Tibial nerve (tissue), 4 donors: ENCODE measurements around the gene CRB2. TPM values are rescaled to one million over a fixed set of nuclear protein-coding genes. Genes with fewer than 3 reads are reported as not detected.

Experiments used
- DNase-seq, 2 donors: peaks; one replicate each; pipeline ENCODE4 v3.0.0-alpha.2; 2019; ENCODE audit warnings: low spot score in 2 of 2
- H3K27ac ChIP-seq, 4 donors: fragments of 200-600 bp; sonication (generic) in 3 of 4; one replicate each; pipeline ENCODE4 v1.5.1; 2017 to 2019; ENCODE audit warnings: mild to moderate bottlenecking in 1 of 4
- H3K27me3 ChIP-seq, 2 donors: fragments of 200-600 bp; sonication (generic) in 1 of 2; one replicate each; pipeline versions ENCODE4 v1.5.1 to v1.6.0; 2017 to 2019
- H3K36me3 ChIP-seq, 3 donors: fragments of 200-600 bp; sonication (generic); one replicate each; pipeline ENCODE4 v1.5.1; 2018 to 2019
- H3K4me1 ChIP-seq, 4 donors: fragments of 200-600 bp; sonication (generic) in 3 of 4; one replicate each; pipeline ENCODE4 v1.5.1; 2017 to 2019
- H3K4me3 ChIP-seq, 4 donors: fragments of 200-600 bp; sonication (generic) in 3 of 4; one replicate each; pipeline ENCODE4 v1.5.1; 2017 to 2019; ENCODE audit warnings: mild to moderate bottlenecking in 1 of 4, moderate library complexity in 1 of 4
- H3K9me3 ChIP-seq, 4 donors: fragments of 200-600 bp; sonication (generic) in 3 of 4; one replicate each; pipeline ENCODE4 v1.5.1; 2017 to 2019
- EP300 ChIP-seq, 2 donors: sonication (generic); formaldehyde crosslinking; IDR thresholded peaks; one replicate each; pipeline ENCODE4 v1.6.1; 2017; ENCODE audit warnings: antibody characterized with exemption in 2 of 2, mild to moderate bottlenecking in 1 of 2
- POLR2A ChIP-seq, 2 donors: fragments of 450-650 bp; IDR thresholded peaks; one replicate each; pipeline ENCODE4 v1.6.1; 2017; ENCODE audit warnings: antibody characterized with exemption in 2 of 2, mild to moderate bottlenecking in 2 of 2, moderate library complexity in 2 of 2
- WGBS, 2 donors: methylation state at CpG; one replicate each; pipeline ENCODE4 v1.1.5; 2018; 5-methylcytosine and 5-hydroxymethylcytosine counted together
- total RNA-seq, 4 donors: library from RNA; depleted of rRNA; stranded (reverse); fragments of >200 nt; gene quantifications; one replicate each; pipeline ENCODE4 v1.1.0, GENCODE V29; 2016
- TF ChIP-seq, protein P1 (sequence below), 5 experiments: fragments of 200-600 bp in 3 of 5; fragments of 450-650 bp in 2 of 5; sonication (generic) in 3 of 5; IDR thresholded peaks; one replicate each; pipeline ENCODE4 v1.5.1; 2016 to 2019; ENCODE audit warnings: antibody characterized with exemption in 5 of 5, mild to moderate bottlenecking in 3 of 5, moderate library complexity in 2 of 5

CRB2 gene
- total RNA-seq, 4 donors from 2014 or later, result under 0.01 to 0.44 TPM; not detected in 2

DNA sequence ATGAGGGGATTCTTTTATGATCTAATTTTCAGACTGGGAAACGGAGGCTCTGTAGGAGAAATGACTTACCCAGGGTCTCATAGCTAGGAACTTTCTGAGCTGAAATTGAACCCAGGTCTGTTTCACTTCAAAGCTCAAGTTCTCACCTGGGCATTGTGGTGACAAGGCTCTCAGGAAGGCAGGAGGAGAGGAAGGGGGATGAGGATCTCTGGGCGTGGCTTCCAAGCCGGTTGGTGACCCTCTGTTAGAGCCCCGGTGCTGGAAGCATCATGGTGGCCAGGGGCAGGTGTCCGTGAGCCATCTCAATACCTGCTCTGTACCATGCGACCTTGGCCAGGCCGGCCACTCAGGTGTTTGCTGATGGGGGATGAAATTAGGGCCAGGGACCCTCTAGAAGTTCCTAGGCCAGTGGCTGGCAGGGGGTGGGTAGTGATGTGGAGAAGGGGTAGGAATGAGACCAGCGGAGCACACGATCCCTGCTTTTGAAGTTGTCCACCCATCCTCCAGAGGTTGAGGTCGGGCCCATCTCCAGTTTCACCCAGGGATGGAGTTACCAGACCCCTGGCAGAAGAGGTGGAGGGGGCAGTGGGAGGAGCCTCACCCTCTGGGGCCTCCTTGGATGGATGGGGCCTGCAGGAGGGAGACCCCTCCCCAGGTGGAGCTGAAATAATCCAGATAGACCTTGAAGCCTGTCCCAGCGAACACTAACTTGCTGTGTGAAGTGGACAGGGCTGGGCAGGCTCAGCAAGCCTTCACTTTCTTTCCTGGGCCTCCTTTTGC, 5.9 kb downstream of the CRB2 start:
- Histone ChIP-seq H3K27me3 (no peaks in the 10 kb centered on the region), H3K4me3 (no peak overlapping the region), H3K9me3 (no peaks in the 10 kb centered on the region), H3K4me1 (peaks cover 0 to 29% (median 0%) of the 10 kb centered on the region in 4 donors), H3K27ac (no peak overlapping the region), H3K36me3 (no peaks in the 10 kb centered on the region)
- DNase-seq, result no peak
- TF ChIP-seq, protein P1, sequence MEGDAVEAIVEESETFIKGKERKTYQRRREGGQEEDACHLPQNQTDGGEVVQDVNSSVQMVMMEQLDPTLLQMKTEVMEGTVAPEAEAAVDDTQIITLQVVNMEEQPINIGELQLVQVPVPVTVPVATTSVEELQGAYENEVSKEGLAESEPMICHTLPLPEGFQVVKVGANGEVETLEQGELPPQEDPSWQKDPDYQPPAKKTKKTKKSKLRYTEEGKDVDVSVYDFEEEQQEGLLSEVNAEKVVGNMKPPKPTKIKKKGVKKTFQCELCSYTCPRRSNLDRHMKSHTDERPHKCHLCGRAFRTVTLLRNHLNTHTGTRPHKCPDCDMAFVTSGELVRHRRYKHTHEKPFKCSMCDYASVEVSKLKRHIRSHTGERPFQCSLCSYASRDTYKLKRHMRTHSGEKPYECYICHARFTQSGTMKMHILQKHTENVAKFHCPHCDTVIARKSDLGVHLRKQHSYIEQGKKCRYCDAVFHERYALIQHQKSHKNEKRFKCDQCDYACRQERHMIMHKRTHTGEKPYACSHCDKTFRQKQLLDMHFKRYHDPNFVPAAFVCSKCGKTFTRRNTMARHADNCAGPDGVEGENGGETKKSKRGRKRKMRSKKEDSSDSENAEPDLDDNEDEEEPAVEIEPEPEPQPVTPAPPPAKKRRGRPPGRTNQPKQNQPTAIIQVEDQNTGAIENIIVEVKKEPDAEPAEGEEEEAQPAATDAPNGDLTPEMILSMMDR (IDR thresholded peaks at IDR 0.05), result no peak
- TF ChIP-seq POLR2A (IDR thresholded peaks at IDR 0.05), result no peak
- TF ChIP-seq EP300 (IDR thresholded peaks at IDR 0.05), result no peak
- WGBS, 2 donors, result 52 to 57% methylated on average over 11 of the region's 11 CpGs

DNA sequence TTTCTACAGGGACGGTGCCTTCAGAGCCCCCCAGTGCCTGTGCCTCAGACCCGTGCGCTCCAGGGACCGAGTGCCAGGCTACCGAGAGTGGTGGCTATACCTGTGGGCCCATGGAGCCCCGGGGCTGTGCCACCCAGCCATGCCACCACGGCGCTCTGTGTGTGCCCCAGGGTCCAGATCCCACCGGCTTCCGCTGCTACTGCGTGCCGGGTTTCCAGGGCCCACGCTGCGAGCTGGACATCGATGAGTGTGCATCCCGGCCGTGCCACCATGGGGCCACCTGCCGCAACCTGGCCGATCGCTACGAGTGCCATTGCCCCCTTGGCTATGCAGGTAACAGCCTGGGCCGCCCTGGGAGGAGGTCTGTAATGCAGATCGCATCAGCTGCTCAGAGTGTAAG, 6.9 kb downstream of the CRB2 start:
- WGBS, 2 donors, result 90 to 94% methylated on average over 22 to 23 of the region's 23 CpGs
- H3K4me3 ChIP-seq, result no peak overlapping the region
- no peaks in the 10 kb centered on the region for H3K9me3 ChIP-seq
- peaks cover 0 to 22% (median 0%) of the 10 kb centered on the region in 4 donors for H3K4me1 ChIP-seq
- no peak for TF ChIP-seq POLR2A (IDR thresholded peaks at IDR 0.05)
- TF ChIP-seq, protein P1 (IDR thresholded peaks at IDR 0.05), result no peak
- TF ChIP-seq EP300 (IDR thresholded peaks at IDR 0.05), result no peak
- H3K27me3 ChIP-seq, result peaks cover 0 to 3% of the 10 kb centered on the region in 2 donors
- H3K27ac ChIP-seq, result no peak overlapping the region
- no peaks in the 10 kb centered on the region for H3K36me3 ChIP-seq
- no peak for DNase-seq

DNA sequence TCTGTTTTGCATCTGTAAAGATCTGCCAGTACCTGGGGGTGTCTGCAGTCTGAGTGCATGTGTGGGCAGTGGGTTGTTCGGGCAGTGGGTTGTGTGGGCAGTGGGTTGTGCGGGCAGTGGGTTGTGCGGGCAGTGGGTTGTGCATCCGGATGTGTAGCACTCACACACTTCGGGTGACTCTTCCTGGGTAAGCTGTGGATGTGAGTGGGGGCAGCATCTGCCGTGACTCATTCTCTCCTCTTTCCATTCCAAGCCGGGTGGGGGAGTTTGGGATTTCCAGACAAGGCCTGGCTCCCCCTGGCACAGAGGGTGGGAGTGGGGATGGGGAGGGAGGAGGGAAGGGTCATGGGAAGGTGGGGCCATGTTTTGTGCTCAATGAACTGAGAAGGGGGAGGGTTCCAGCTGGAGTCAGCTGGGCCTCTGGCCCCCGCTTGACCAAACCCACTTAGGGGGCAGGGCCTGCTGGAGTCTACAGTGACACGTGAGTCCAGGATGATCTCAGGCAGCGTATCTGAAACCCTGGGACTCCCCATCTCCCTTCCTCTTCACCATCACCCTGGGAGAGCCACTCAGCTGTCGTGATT, 8.3 kb downstream of the CRB2 start:
- no peaks in the 10 kb centered on the region for H3K9me3 ChIP-seq
- 40 to 57% methylated on average over 11 of the region's 11 CpGs for WGBS, 2 donors
- H3K27ac ChIP-seq, result no peak overlapping the region
- peaks cover 0 to 18% of the 10 kb centered on the region in 2 donors for H3K27me3 ChIP-seq
- no peaks in the 10 kb centered on the region for H3K36me3 ChIP-seq
- H3K4me1 ChIP-seq, result peaks cover 0 to 25% (median 0%) of the 10 kb centered on the region in 4 donors
- no peak for TF ChIP-seq EP300 (IDR thresholded peaks at IDR 0.05)
- TF ChIP-seq, protein P1 (IDR thresholded peaks at IDR 0.05), result no peak
- TF ChIP-seq POLR2A (IDR thresholded peaks at IDR 0.05), result no peak
- no peak for DNase-seq
- no peak overlapping the region for H3K4me3 ChIP-seq

DNA sequence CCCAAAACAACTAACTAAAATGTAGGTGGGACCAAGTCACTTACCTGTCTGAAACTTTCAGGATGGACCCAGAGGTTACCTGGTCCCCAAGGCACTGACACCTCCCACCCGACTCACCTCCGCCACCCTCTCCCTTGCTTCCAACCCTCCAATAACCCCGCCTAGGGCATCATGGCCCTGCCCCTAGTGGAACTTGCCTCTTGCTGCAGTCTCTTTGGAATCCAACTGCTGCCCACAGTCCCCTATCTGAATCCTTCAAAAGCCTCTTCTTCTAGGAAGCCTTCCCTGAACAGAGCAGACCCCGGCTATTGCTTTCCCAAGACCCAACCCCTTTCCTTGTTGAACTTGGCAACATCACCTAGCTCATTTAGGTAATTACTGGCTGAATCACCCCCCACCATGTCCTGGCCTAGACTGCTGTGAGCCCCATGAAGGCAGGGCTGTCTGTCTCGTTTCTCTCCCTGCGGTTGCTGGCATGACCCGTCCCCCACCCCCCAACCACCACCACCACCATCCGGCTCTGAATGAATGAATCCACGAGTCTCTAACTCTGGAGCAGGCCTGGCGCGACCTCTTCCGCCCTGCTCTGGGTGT, 9.4 kb downstream of the CRB2 start:
- H3K27ac ChIP-seq, result no peak overlapping the region
- TF ChIP-seq EP300 (IDR thresholded peaks at IDR 0.05), result no peak
- TF ChIP-seq POLR2A (IDR thresholded peaks at IDR 0.05), result no peak
- TF ChIP-seq, protein P1 (IDR thresholded peaks at IDR 0.05), result no peak
- H3K4me3 ChIP-seq, result no peak overlapping the region
- no peaks in the 10 kb centered on the region for H3K9me3 ChIP-seq
- 76 to 78% methylated on average over 12 of the region's 12 CpGs for WGBS, 2 donors
- H3K4me1 ChIP-seq, result peaks cover 0 to 21% (median 0%) of the 10 kb centered on the region in 4 donors
- H3K27me3 ChIP-seq, result peaks cover 0 to 28% of the 10 kb centered on the region in 2 donors
- DNase-seq, result no peak
- no peaks in the 10 kb centered on the region for H3K36me3 ChIP-seq
